HT-29 (cell line): ENCODE measurements around the gene UBR4. TPM values are rescaled to one million over a fixed set of nuclear protein-coding genes. Genes with fewer than 3 reads are reported as not detected.

Experiments
- DNase-seq: peaks from one replicate; pipeline ENCODE4 v3.0.0-alpha.2; 2015; ENCODE audit warnings: low spot score
- total RNA-seq: library from RNA; depleted of rRNA; stranded (reverse); fragments of >200 nt; shearing (Covaris generic); gene quantifications from 2 replicates; pipeline ENCODE4 v1.2.3, GENCODE V29; 2014

The UBR4 gene
- total RNA-seq, 1 experiment from 2014 or later, result 146 TPM

- no peak for DNase-seq
Observed at GRCh38 chr1:19057784-19058475, 152.1 kb downstream of the UBR4 start.

DNA sequence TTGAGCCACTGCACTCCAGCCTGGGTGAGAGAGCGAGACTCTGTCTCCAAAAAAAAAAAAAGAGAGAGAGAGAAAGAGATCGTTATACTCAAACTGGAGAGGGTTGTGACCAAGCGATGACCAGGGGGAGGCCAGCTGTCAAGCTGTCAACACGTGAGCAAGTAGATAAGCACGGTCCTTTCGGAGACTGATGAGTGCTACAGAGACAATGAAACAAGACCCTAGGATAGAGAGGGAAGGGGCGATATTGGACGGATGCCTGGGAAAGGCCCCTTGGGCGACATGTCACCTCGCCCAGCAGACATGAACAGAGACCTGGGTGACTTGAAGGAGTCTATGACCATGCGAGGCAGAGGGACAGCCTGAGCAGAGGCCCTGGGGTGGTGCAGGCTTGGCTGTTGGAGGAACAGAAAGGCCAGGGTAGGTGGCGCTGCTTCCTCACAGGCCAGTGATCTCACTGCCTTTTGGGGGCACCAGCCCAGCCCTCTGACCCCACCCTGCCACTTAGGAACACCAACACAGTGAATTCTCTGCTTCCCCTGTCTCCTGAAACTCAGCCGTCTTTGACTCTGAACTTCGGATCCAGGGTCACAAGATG lies 152.8 kb downstream of the UBR4 start:
- no peak for DNase-seq

DNA sequence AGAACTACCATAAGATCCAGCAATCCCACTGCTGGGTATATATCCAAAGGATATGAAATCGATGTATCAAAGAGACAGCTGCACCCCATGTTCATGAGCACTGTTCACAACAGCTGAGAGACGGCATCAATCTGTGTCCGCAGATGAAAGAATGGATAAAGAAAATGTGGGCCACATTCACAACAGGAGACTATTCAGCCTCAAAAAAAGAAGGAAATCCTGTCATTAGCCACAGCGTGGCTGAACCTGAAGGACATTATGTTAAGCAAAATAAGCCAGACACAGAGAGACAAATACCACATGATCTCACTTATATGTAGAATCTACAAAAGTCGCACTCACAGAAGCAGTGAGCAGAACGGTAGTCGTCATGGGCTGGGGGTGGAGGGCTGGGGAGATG lies 154.4 kb downstream of the UBR4 start:
- DNase-seq, result no peak

GRCh38 chr1:19055001-19055400 lies 155.1 kb downstream of the UBR4 start:
- no peak for DNase-seq

- no peak for DNase-seq
Observed at GRCh38 chr1:19054216-19054615, 155.8 kb downstream of the UBR4 start.

DNA sequence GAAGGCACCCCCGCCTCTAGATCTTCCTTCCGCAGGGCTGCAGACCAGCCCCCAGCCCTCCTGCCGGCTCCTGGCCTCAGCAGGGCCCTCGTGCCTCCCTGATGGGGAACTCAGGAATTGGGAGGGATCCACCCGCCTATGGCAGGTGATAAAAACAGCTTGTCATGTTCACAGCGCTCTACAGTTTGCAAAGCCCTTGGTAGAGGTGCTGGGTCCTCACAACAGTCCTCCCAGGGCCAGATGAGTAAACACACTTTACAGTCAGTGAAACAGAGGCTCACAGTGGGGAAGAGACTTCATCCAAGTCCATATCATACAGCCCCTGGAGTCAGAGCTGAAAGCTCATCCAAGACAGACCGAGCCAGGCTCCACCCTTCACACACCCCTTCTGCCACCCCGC lies 156.6 kb downstream of the UBR4 start:
- DNase-seq, result no peak

DNA sequence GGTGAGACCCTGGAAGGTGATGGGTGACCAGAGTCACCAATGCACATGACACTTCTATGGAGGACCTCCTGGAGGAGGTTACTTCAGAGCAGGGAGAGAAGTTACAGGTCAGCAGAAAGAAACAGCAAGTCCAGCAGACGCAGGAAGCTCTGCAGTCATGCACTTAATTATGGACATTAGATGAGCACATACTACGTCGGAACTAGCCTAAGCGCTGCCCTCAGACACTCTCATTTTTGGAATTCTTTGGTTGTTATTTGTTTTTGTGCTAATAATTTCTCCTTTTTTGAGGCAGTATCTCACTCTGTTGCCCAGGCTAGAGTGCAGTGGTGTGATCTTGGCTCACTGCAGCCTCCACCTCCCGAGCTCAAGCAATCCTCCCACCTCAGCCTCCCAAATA lies 160.3 kb downstream of the UBR4 start:
- no peak for DNase-seq

GRCh38 chr1:19049128-19049768 lies 160.8 kb downstream of the UBR4 start:
- no peak for DNase-seq

- DNase-seq, result no peak
Observed at GRCh38 chr1:19046972-19047731, 162.9 kb downstream of the UBR4 start.

GRCh38 chr1:19045898-19046880 lies 163.9 kb downstream of the UBR4 start:
- DNase-seq, result no peak

DNA sequence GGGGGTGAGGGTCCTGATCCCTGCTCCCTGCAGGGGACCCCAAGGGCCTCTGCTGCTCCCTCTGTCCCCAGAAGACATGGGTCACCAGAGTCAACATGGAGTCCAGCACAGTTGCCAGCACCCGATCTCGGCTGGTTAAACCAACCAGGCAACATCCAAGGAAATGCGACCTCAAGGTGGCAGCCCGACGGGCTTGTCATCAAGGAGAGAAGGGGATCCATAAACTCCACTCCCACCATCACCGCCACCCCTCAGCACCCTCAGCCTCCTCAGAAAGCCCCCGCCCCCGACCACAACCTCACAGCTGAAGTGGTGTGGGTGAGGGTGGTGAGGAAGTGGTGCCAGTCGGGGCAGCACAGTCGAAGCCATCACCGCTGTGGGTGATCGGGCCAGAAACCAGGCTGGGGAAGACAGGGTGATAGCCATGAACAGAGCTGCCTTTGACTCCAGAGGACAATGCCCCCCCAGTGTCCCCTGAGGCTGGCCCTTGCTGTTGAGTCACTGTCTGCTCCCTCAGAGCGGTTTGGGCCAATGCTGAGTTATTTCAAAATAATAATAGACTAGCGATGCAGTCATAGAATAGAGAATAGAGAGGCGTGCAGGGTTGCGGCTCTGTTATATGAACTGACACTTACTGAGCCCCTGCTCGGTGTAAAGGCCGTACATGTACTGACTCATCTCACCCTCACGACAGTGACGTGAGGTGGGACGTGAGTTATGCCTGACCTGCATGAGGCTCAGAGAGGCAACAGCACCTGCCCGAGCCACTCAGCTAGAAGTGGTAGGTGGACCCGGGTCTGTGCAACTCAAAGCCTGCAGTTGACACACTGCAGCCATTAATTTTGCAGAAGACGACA lies 164.9 kb downstream of the UBR4 start:
- DNase-seq, result no peak

GRCh38 chr1:19044471-19044870 lies 165.6 kb downstream of the UBR4 start:
- no peak for DNase-seq

DNA sequence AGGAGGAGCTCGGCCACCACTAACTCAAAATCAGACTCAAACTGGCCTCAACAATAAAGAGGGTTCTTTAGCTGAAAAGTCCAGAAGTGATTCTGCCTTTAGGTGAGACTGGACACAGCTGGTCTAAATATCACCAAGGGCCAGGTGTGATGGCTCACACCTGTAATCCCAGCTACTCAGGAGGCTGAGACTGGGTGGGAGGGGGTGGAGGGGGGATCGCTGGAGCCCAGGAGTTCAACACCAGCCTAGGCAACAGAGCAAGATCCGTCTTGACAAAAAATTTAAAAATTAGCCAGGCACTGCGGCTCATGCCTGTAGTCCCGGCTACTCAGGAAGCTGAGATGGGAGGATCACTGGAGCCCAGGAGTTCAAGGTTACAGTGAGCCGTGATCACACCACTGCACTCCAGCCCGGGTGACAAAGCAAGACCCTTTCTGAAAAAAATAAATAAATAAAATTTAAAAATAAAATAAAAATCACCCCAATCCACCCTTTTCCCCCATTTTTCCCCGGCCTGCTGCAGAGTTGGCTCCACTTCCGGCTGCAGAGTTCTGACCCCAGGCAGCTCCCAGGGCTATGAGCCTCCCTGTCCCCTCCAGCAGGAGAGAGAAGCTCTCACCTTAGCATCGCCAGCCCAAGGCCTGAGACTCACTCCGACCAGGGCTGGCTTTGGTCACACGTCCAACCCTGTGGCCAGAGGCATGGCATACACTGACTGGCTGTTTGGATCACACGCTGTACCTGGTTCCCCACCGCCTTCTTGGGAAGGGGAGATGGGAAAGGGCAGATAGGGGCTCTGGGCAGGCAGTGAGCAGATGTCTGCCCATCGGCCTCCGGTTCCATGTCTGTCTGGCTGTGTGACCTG lies 166.3 kb downstream of the UBR4 start:
- DNase-seq, result no peak

DNA sequence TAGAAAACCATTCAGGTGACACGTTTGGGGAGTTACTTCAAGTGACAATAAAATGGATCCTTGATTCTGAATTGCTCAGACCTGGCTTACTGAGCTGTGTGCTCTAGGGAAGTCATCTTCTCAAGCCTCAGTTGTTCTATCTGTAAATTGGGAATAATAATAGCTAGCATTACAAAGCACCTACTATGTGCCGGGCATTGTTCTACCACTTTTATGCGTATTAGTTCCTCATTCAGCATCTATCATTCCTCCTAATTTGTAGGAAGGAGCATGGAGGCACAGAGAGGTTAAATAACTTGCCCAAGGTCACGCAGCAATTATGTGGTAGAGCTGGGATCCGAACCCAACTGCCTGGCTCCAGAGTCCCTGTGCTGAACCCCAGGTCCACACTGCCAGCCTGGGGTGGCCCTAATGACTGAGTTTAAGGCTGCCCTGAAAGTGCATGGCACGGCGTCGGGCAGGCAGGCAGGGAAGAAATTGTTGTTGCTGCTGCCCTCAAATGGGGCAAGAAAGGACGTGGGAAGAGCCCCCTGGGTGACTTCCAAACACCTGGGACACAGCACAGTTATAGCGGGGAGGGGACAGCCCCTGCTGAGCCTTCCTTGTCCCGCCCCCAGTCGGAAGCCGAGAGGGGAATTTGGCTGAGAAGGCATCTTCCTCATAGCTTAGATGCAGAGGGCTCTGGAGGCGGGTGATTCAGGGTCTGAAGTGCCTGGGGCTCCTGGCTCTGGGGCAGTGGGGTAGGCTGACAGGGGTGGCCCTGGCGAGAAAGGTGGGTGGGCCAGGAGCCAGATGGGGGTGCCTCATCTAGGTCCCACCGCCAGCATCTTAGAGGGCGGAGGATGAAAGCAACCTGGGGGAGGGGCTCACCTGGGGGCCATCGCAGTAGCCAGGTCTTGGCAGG lies 167.1 kb downstream of the UBR4 start:
- DNase-seq, result no peak

GRCh38 chr1:19040010-19040680 lies 169.9 kb downstream of the UBR4 start:
- no peak for DNase-seq

DNA sequence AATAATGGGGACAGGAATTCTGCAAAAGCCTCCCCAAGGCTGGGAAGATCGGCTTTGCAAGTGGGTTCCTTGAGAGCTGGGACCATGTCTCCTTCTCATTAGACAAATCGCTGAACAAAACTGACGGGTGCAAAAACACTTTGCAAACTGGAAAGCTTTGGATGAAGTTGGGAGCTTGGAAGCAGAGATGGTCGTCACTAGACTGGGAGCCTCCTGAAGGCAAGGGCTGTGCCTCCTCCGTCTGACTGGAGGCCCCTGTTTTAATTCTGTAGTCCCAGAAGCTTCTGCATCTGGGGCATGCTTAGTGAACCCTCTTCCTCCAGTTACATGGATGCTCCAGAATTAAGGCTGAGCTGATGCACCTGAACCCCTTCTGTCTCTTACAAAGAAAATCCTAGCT lies 171.3 kb downstream of the UBR4 start:
- no peak for DNase-seq

GRCh38 chr1:19038096-19038495 lies 172.0 kb downstream of the UBR4 start:
- DNase-seq, result no peak

- no peak for DNase-seq
Observed at GRCh38 chr1:19037659-19038058, 172.4 kb downstream of the UBR4 start.
